C4-2B (cell line): ENCODE data around the gene SEMA6C.

ENCODE experiments used
- H3K27ac ChIP-seq: fragments of 450-650 bp; 2 replicates; pipeline ENCODE4 v1.5.1; 2017
- CTCF ChIP-seq: fragments of 450-650 bp; conservative IDR thresholded peaks from 2 replicates; pipeline ENCODE4 v1.5.1; 2017; ENCODE audit warnings: mild to moderate bottlenecking
- ZFX ChIP-seq: fragments of 450-650 bp; IDR thresholded peaks from 2 replicates; pipeline ENCODE4 v1.6.1; 2017

Gene SEMA6C

DNA sequence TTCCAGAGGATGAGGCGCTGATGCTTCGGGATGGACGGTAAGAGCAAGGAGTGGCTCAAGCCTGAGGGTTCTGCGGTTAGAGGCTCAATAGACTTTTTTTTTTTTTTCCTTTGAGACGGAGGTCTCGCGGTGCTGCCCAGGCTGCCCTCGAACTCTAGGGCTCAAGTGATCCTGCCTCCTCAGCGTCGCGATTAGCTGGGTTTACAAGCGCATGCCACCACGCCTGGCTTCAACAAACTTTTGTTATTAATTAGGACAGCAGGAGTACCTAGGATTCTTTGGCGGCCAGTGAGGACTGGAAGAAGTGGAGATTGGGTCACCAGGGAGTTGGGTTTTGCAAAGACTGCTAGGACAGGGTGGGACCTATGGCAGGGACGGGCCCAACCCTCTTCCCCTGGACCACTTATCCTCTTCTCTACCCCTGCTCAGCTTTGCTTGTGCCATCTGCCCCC lies 20.1 kb upstream of the SEMA6C start:
- H3K27ac ChIP-seq, result peak overlapping the region; percentile 74
- TF ChIP-seq CTCF (no peak), ZFX (no peak)

DNA sequence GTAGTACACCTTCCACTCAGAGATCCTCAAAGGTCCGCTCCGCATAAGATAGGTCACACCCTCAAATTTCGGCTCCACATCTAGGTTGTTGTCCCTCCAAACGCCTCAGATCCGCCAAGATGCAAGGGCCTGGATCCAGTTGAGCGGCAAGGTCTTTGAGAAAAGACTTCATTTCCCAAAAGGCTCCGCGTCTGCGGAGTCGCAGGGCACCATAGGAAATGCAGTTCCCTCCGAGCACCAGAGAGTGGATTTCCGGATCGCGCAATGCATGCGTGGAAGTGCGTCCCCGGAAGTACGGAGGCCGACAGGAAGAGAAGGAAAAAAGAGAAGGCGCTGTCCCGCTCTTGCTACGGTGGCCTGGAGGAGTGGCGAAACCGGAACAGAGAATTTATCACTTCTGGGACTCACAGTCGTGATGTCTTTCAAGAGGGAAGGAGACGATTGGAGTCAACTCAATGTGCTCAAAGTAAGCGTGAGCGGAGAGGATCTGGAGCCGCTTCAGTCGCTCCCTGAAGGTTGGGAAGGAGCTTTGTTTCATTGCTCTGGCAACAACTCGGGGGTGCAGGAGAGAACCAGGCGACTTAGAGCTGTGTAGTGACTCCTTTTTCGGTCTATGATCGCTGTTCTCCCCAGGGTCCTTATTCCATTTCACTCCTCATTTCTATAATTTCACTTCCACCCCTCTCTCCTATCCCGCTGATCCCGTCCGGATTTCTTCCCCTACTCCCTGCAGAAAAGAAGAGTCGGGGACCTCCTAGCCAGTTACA lies 19.5 kb upstream of the SEMA6C start, which contains the start of the genes LYSMD1 and SCNM1:
LYSMD1 (minus strand) TSS at position 165 of the 767 bp plus-strand sequence. CDS start 644 bp downstream, outside the sequence.
SCNM1 (plus strand) TSS at position 407 of the 767 bp plus-strand sequence; CDS start at position 416, 9 bp downstream.
- H3K27ac ChIP-seq, result peak within 1 kb of the TSS; percentile 74
- TF ChIP-seq CTCF (no peak), ZFX (peak; percentile 89)

DNA sequence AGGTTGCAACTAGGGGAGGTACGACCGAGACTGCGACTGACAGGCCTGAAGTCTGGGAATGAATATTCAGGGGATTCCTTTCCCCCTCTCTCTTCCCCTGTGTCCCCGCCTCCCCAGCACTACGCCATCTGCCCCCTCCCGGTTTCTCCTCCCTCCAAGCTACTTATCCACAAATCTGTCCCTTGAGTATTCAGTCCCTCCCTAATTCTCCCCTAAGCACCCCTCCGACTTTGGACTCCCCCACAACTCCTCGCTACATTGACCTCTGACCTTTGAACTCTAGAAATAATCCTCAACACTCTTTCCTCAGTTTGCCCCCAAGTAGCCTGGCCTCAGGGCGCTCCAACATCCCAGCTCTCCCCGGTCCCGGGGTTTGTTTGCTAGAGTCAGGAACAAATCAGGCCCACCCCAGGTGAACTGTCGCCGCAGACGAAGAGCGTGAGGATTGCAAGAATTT lies 18.9 kb upstream of the SEMA6C start:
- no peak for TF ChIP-seq ZFX
- no peak for TF ChIP-seq CTCF
- H3K27ac ChIP-seq, result peak overlapping the region; percentile 74

GRCh38 chr1:151164732-151165280 lies 18.4 kb upstream of the SEMA6C start:
- peak overlapping the region; percentile 74 for H3K27ac ChIP-seq
- TF ChIP-seq CTCF (no peak), ZFX (no peak)

GRCh38 chr1:151159373-151159772 lies 12.9 kb upstream of the SEMA6C start:
- no peak overlapping the region for H3K27ac ChIP-seq
- no peak for TF ChIP-seq CTCF
- TF ChIP-seq ZFX, result no peak

DNA sequence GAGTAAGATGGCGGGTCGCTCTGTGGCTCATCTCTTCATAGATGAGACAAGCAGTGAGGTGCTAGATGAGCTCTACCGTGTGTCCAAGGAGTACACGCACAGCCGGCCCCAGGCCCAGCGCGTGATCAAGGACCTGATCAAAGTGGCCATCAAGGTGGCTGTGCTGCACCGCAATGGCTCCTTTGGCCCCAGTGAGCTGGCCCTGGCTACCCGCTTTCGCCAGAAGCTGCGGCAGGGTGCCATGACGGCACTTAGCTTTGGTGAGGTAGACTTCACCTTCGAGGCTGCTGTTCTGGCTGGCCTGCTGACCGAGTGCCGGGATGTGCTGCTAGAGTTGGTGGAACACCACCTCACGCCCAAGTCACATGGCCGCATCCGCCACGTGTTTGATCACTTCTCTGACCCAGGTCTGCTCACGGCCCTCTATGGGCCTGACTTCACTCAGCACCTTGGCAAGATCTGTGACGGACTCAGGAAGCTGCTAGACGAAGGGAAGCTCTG lies 12.4 kb upstream of the SEMA6C start:
- H3K27ac ChIP-seq, result no peak overlapping the region
- no peak for TF ChIP-seq CTCF
- no peak for TF ChIP-seq ZFX

DNA sequence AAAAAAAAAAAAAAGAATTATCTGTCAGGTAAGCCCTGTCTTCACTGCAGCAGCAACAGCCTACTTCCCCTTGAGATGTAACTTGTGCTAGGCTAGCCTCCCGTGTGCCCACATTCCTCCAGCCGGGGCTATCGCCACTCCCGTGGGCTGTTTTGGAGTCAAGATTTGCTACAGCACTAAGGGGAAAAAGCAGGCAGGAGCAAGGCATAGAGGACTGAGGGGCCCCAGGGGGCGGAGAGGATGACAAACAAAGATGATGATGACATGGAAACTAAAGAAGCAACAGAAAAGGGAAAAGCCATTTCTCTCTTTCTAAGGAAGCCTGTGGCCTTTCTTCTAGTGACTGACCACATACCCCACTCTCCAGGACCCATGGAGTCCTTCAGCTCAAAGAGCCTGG lies 11.9 kb upstream of the SEMA6C start:
- TF ChIP-seq CTCF, result no peak
- no peak for TF ChIP-seq ZFX
- H3K27ac ChIP-seq, result no peak overlapping the region
